ENCODE measurements around the gene IGF2.

- no peak for TF ChIP-seq EZH2 (IDR thresholded peaks at IDR 0.05)
- TF ChIP-seq POLR2AphosphoS5 (IDR thresholded peaks at IDR 0.05; ENCODE audit: borderline replicate concordance, low read depth, low read length) = no peak
Measured at GRCh38 chr11:2158966-2159365, 19.8 kb upstream of the IGF2 start.

Data from SK-N-MC (cell line).